Ovary (tissue), 3 donors: ENCODE measurements around the gene WDR87.

Source experiments
- POLR2A ChIP-seq: fragments of 450-650 bp; IDR thresholded peaks from one replicate; pipeline ENCODE4 v1.6.1; 2017; ENCODE audit warnings: antibody characterized with exemption, mild to moderate bottlenecking, moderate library complexity
- TF ChIP-seq, protein P1 (sequence below), 3 donors: fragments of 450-650 bp in 2 of 3; fragments of 200-600 bp in 1 of 3; IDR thresholded peaks; one replicate each; pipeline versions ENCODE4 v1.5.1 to v1.8.0; 2016 to 2022; ENCODE audit warnings: antibody characterized with exemption in 3 of 3, mild to moderate bottlenecking in 1 of 3
- donor health status: DM: no; HTN: no; CAD: no.

DNA sequence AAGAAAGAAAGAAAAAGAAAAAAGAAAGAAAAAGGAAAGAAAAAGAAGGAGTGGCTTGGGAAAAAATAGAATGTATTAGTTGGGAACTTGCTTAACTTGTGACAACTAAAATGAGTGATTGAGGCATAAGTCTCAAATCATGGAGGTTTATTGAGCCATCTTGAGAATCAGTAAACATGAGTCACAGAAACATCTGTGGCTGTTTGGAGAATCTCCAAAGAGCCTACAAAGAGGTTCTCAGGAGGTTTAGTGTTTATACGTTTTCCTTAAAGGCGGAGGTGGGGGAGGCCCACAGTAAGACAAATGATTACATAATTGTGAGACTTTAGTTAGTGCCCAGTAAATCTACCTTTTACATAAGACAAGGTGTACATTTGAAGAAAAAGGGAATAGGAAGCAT lies 38.6 kb downstream of the WDR87 start:
- TF ChIP-seq, protein P1, sequence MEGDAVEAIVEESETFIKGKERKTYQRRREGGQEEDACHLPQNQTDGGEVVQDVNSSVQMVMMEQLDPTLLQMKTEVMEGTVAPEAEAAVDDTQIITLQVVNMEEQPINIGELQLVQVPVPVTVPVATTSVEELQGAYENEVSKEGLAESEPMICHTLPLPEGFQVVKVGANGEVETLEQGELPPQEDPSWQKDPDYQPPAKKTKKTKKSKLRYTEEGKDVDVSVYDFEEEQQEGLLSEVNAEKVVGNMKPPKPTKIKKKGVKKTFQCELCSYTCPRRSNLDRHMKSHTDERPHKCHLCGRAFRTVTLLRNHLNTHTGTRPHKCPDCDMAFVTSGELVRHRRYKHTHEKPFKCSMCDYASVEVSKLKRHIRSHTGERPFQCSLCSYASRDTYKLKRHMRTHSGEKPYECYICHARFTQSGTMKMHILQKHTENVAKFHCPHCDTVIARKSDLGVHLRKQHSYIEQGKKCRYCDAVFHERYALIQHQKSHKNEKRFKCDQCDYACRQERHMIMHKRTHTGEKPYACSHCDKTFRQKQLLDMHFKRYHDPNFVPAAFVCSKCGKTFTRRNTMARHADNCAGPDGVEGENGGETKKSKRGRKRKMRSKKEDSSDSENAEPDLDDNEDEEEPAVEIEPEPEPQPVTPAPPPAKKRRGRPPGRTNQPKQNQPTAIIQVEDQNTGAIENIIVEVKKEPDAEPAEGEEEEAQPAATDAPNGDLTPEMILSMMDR (IDR thresholded peaks at IDR 0.05): no peak
- no peak for TF ChIP-seq POLR2A
